IMR-90 (cell line): ENCODE measurements around the gene TUBD1.
"Not testable (repeated sequence)": the region's sequence is repeated elsewhere in the genome, so short reads cannot be mapped to it uniquely, and the experiment has no call there.

Experiments used
- BHLHE40 ChIP-seq: fragments of 150-350 bp; IDR thresholded peaks from 2 replicates; pipeline ENCODE4 v1.6.1; 2016; ENCODE audit warnings: mild to moderate bottlenecking, low read depth, low read length
- CEBPB ChIP-seq: IDR thresholded peaks from 2 replicates; pipeline ENCODE4 v1.6.1; 2012; ENCODE audit warnings: low read depth, low read length, improper control_type of control experiment
- CHD1 ChIP-seq: IDR thresholded peaks from 2 replicates; pipeline ENCODE4 v1.6.1; 2012; ENCODE audit warnings: low read depth, low read length, improper control_type of control experiment
- MAFK ChIP-seq: IDR thresholded peaks from 2 replicates; pipeline ENCODE4 v1.6.1; 2012; ENCODE audit warnings: low read depth, low read length, improper control_type of control experiment
- NFE2L2 ChIP-seq: fragments of 150-350 bp; IDR thresholded peaks from 2 replicates; pipeline ENCODE4 v1.6.1; 2016; ENCODE audit warnings: low read depth, mild to moderate bottlenecking, low read length
- POLR2A ChIP-seq: IDR thresholded peaks from 2 replicates; pipeline ENCODE4 v1.6.1; 2012; ENCODE audit warnings: mild to moderate bottlenecking, low read depth, low read length
- RCOR1 ChIP-seq: IDR thresholded peaks from 2 replicates; pipeline ENCODE4 v1.6.1; 2012; ENCODE audit warnings: mild to moderate bottlenecking, low read length, improper control_type of control experiment; ENCODE audit not compliant: insufficient replicate concordance
- SMC3 ChIP-seq: fragments of 150-350 bp; IDR thresholded peaks from 2 replicates; pipeline ENCODE4 v1.6.1; 2016; ENCODE audit warnings: low read depth, mild to moderate bottlenecking, antibody characterized with exemption, low read length, moderate library complexity
- TF ChIP-seq, protein P1 (sequence below): conservative IDR thresholded peaks from 2 replicates; pipeline ENCODE4 v1.5.1; 2012; ENCODE audit warnings: mild to moderate bottlenecking, low read depth, low read length, improper control_type of control experiment
- TF ChIP-seq, protein P2 (sequence below): fragments of 150-350 bp; IDR thresholded peaks from 2 replicates; pipeline ENCODE4 v1.6.1; 2017; ENCODE audit warnings: mild to moderate bottlenecking, antibody characterized with exemption, low read length, low read depth
- TF ChIP-seq, protein P3 (sequence below): fragments of 150-350 bp; IDR thresholded peaks from 2 replicates; pipeline ENCODE4 v1.6.1; 2016; ENCODE audit warnings: low read depth, mild to moderate bottlenecking, low read length, moderate library complexity, borderline replicate concordance

DNA sequence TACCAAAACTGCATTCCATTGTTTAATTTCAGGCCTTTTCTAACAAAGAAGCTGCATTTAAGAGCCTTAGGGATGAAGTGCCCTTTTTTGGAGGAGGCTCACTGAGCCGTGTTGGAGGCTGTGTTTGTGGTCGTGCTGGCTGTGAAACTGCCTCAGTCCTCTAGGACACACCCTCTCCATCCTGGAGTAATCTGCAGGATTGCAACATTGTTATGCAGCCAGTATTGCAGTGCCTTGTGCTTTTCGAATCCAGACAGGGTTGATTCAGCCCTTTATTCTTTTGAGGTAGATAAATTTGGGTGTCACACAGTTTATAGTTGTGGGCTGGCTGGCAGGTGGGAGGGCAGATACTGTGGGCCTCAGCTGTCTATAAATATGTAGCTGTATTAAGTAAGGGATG is 38.0 kb upstream of the TUBD1 start:
- TF ChIP-seq, protein P1, sequence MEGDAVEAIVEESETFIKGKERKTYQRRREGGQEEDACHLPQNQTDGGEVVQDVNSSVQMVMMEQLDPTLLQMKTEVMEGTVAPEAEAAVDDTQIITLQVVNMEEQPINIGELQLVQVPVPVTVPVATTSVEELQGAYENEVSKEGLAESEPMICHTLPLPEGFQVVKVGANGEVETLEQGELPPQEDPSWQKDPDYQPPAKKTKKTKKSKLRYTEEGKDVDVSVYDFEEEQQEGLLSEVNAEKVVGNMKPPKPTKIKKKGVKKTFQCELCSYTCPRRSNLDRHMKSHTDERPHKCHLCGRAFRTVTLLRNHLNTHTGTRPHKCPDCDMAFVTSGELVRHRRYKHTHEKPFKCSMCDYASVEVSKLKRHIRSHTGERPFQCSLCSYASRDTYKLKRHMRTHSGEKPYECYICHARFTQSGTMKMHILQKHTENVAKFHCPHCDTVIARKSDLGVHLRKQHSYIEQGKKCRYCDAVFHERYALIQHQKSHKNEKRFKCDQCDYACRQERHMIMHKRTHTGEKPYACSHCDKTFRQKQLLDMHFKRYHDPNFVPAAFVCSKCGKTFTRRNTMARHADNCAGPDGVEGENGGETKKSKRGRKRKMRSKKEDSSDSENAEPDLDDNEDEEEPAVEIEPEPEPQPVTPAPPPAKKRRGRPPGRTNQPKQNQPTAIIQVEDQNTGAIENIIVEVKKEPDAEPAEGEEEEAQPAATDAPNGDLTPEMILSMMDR: not testable (repeated sequence)
- TF ChIP-seq NFE2L2, BHLHE40, CHD1, POLR2A, RCOR1, SMC3, MAFK: not testable (repeated sequence)
- peak; percentile 29; the same call in 1 of the 2 replicates for TF ChIP-seq CEBPB
- TF ChIP-seq, protein P2, sequence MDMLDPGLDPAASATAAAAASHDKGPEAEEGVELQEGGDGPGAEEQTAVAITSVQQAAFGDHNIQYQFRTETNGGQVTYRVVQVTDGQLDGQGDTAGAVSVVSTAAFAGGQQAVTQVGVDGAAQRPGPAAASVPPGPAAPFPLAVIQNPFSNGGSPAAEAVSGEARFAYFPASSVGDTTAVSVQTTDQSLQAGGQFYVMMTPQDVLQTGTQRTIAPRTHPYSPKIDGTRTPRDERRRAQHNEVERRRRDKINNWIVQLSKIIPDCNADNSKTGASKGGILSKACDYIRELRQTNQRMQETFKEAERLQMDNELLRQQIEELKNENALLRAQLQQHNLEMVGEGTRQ: not testable (repeated sequence)
- TF ChIP-seq, protein P3, sequence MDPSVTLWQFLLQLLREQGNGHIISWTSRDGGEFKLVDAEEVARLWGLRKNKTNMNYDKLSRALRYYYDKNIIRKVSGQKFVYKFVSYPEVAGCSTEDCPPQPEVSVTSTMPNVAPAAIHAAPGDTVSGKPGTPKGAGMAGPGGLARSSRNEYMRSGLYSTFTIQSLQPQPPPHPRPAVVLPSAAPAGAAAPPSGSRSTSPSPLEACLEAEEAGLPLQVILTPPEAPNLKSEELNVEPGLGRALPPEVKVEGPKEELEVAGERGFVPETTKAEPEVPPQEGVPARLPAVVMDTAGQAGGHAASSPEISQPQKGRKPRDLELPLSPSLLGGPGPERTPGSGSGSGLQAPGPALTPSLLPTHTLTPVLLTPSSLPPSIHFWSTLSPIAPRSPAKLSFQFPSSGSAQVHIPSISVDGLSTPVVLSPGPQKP: not testable (repeated sequence)
